Ascending aorta (tissue), 2 donors: ENCODE results near the gene TMEM131L. TPM values are rescaled to one million over a fixed set of nuclear protein-coding genes. Genes with fewer than 3 reads are reported as not detected.

Experiments used
- DNase-seq, 2 donors: peaks; one replicate each; pipeline ENCODE4 v3.0.0-alpha.2; 2019; ENCODE audit warnings: low spot score in 2 of 2
- H3K27ac ChIP-seq, 2 donors: fragments of 200-600 bp; sonication (generic); one replicate each; pipeline ENCODE4 v1.5.1; 2016 to 2017; ENCODE audit warnings: mild to moderate bottlenecking in 1 of 2
- H3K27me3 ChIP-seq: fragments of 200-600 bp; sonication (generic); one replicate; pipeline ENCODE4 v1.5.1; 2017
- H3K36me3 ChIP-seq, 2 donors: fragments of 200-600 bp; sonication (generic); one replicate each; pipeline ENCODE4 v1.5.1; 2016
- H3K4me1 ChIP-seq, 2 donors: fragments of 200-600 bp; sonication (generic); one replicate each; pipeline ENCODE4 v1.5.1; 2016 to 2017; ENCODE audit warnings: mild to moderate bottlenecking in 1 of 2
- H3K4me3 ChIP-seq, 2 donors: fragments of 200-600 bp; sonication (generic); one replicate each; pipeline ENCODE4 v1.5.1; 2016 to 2017; ENCODE audit warnings: mild to moderate bottlenecking in 1 of 2
- H3K9me3 ChIP-seq, 2 donors: fragments of 200-600 bp; sonication (generic); one replicate each; pipeline ENCODE4 v1.5.1; 2016
- intact Hi-C: fragments of 100-400 bp; cut with DNase I; formaldehyde crosslinking; loops from one replicate; pipeline ENCODE4 v1.15.1; 2023
- total RNA-seq: library from RNA; depleted of rRNA; stranded (reverse); fragments of >200 nt; gene quantifications from one replicate; pipeline ENCODE4 v1.1.0, GENCODE V29; 2016
- TF ChIP-seq, protein P1 (sequence below), 3 experiments: fragments of 200-600 bp in 2 of 3; fragments of 450-650 bp in 1 of 3; sonication (generic) in 2 of 3; IDR thresholded peaks; one replicate each; pipeline ENCODE4 v1.5.1; 2016 to 2019; ENCODE audit warnings: antibody characterized with exemption in 3 of 3, mild to moderate bottlenecking in 1 of 3, moderate library complexity in 1 of 3

Gene TMEM131L
- total RNA-seq, 1 donor from 2014 or later: 6.9 TPM

DNA sequence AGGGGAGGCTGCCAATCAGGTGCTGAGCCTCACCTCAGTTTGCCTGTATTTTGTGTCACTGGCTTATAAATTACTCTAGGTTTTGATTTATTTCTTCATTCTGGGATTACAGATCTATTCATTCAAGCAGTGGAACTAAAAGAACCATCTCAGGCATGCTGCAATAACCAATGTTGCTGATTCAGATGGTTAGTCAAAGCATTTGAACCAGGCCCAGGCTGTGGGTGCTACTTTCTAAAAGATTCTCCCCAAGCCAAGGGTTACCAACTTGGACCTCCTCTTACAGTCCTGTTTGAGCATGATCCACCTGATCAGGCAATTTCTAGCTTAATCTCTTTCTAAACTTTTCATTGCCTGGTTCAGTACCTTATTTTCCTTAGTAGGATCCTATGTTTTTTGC, 67.2 kb downstream of the TMEM131L start:
- intact Hi-C loops: no loop called here
- no peak overlapping the region for H3K4me3 ChIP-seq
- H3K36me3 ChIP-seq: no peaks in the 10 kb centered on the region
- H3K4me1 ChIP-seq: peaks cover 5 to 24% of the 10 kb centered on the region in 2 donors
- no peak overlapping the region for H3K27ac ChIP-seq
- no peak for DNase-seq
- TF ChIP-seq, protein P1, sequence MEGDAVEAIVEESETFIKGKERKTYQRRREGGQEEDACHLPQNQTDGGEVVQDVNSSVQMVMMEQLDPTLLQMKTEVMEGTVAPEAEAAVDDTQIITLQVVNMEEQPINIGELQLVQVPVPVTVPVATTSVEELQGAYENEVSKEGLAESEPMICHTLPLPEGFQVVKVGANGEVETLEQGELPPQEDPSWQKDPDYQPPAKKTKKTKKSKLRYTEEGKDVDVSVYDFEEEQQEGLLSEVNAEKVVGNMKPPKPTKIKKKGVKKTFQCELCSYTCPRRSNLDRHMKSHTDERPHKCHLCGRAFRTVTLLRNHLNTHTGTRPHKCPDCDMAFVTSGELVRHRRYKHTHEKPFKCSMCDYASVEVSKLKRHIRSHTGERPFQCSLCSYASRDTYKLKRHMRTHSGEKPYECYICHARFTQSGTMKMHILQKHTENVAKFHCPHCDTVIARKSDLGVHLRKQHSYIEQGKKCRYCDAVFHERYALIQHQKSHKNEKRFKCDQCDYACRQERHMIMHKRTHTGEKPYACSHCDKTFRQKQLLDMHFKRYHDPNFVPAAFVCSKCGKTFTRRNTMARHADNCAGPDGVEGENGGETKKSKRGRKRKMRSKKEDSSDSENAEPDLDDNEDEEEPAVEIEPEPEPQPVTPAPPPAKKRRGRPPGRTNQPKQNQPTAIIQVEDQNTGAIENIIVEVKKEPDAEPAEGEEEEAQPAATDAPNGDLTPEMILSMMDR (IDR thresholded peaks at IDR 0.05): no peak
- H3K27me3 ChIP-seq: no peaks in the 10 kb centered on the region
- no peaks in the 10 kb centered on the region for H3K9me3 ChIP-seq

DNA sequence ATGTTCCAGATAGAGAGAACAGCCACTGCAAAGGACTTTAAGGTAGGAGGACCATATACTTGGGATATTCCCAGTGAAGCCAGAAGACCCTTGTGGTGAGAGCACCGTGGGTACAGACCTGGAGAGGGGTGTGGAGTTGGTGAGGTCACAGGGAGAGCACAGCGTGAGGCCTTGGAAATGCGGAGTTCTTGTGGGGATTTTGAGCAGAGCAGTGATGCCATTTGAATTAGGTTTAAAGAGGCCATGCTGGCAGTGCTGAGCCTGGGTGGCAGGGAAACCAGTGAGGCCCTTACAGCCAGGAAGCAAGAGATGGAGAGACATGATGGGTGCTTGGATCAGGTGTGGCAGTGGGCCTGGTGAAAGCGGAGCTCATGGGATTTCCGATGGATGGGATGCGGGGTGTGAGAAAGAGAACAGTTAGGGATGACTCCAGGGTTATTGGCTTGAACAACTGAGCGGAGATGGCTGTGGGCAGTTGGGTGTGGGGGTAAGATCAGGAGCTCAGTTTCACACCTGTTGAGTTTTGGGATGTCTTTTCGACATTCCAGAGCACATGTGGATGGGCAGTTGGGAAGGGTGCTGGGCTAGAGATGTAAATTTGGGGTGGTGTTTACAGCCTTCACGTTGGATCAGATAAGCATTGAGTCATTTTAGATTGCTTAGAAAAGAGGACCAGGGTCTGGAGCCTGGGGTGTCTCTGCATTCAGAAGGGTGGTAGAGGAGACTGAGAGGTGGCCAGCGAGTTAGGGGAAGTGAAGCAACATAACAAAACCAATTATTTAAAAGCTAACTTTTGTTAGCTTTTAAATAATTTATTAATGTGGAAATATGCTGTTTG, 68.9 kb downstream of the TMEM131L start:
- Histone ChIP-seq H3K4me1 (peaks cover 5 to 27% of the 10 kb centered on the region in 2 donors), H3K9me3 (no peaks in the 10 kb centered on the region), H3K27ac (no peak overlapping the region), H3K36me3 (no peaks in the 10 kb centered on the region), H3K4me3 (no peak overlapping the region), H3K27me3 (no peaks in the 10 kb centered on the region)
- DNase-seq: no peak
- TF ChIP-seq, protein P1 (IDR thresholded peaks at IDR 0.05): no peak
- intact Hi-C loops: loop anchor here (5.0 kb wide), 1 partner anchor 68 kb away; the partner anchor contains the start of gene TMEM131L

DNA sequence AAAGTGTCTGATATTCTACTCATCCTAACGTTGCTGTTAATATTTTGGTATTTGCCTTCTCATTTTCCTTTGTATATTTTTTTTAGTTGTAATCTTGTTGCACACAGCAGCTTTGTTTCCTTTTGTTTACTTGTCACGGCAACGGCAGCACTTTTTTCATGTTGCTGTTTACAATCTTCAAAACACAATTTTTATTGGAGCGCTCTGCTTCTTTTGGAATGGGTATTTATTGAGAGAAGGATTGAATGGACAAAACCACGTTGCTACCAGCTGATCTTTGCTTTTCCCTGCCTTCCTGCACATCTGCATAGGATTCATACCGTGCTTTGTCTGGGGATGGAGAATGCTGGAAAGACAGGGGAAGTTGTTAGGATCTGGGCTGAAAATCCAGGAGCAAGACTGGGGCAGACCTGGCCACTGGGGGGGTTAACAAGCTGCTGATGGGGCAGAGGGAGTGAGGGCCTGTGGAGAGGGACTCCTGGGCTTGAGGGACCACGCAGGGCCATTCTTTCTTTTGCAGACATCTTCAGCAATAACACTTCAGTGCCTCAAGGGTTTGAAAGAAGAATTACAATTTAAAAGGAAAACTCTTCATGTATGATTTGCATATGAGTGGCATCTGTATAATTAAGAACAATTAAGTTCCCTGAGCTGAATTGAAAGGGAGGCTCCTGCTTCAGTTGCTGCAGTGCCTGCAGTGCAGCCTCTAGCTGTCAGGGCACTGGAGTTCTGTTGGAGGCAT, 69.8 kb downstream of the TMEM131L start:
- H3K4me1 ChIP-seq: peaks cover 5 to 20% of the 10 kb centered on the region in 2 donors
- H3K4me3 ChIP-seq: no peak overlapping the region
- no peak for DNase-seq
- TF ChIP-seq, protein P1 (IDR thresholded peaks at IDR 0.05): no peak
- H3K27ac ChIP-seq: no peak overlapping the region
- H3K9me3 ChIP-seq: no peaks in the 10 kb centered on the region
- H3K27me3 ChIP-seq: no peaks in the 10 kb centered on the region
- H3K36me3 ChIP-seq: no peaks in the 10 kb centered on the region
- intact Hi-C loops: loop anchor here (5.0 kb wide), 1 partner anchor 69 kb away; the partner anchor contains the start of gene TMEM131L

DNA sequence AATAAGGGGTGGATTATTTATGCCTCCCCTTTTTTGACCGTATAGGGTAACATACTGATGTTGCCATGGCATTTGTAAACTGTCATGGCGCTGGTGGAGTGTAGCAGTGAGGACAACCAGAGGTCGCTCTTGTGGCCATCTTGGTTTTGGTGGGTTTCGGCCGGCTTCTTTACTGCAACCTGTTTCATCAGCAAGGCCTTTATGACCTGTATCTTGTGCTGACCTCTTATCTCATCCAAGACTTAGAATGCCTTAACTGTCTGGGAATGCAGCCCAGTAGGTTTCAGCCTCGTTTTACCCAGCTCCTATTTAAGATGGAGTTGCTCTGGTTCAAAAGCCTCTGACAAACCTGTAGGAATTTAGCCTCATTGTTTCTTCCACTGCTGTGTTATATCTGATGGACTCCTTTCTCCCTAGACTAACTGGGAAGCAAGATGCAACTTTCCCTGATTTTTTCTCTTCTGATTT, 71.4 kb downstream of the TMEM131L start:
- intact Hi-C loops: loop anchor here (5.0 kb wide), 1 partner anchor 70 kb away; the partner anchor contains the start of gene TMEM131L
- peaks cover 5 to 15% of the 10 kb centered on the region in 2 donors for H3K4me1 ChIP-seq
- no peak for DNase-seq

More for the DNA sequence above, 71.4 kb downstream of the TMEM131L start:
- H3K4me3 ChIP-seq: no peak overlapping the region
- TF ChIP-seq, protein P1 (IDR thresholded peaks at IDR 0.05): no peak
- H3K9me3 ChIP-seq: no peaks in the 10 kb centered on the region
- no peaks in the 10 kb centered on the region for H3K36me3 ChIP-seq
- H3K27ac ChIP-seq: peak overlapping the region; percentile 69 to 80
- no peaks in the 10 kb centered on the region for H3K27me3 ChIP-seq
